GM19099 (cell line): ENCODE data around the gene DMRTC1B.
"Not testable (repeated sequence)": the region's sequence is repeated elsewhere in the genome, so short reads cannot be mapped to it uniquely, and the experiment has no call there.

ENCODE experiments used
- POLR2A ChIP-seq: IDR thresholded peaks from 3 replicates; pipeline ENCODE4 v1.6.1; 2011; ENCODE audit warnings: low read depth; ENCODE audit not compliant: insufficient read length; ENCODE audit errors: extremely low read depth

The DMRTC1B gene, protein sequence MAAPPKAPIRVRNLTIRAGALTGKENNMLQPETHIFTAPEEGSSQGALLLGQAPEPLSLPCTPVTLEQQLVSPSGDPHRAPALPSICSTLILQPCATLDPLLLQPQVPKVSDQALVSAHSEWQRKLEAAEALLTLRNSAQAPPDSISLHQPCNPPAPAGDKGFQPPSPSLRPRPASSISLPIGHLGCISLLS

DNA sequence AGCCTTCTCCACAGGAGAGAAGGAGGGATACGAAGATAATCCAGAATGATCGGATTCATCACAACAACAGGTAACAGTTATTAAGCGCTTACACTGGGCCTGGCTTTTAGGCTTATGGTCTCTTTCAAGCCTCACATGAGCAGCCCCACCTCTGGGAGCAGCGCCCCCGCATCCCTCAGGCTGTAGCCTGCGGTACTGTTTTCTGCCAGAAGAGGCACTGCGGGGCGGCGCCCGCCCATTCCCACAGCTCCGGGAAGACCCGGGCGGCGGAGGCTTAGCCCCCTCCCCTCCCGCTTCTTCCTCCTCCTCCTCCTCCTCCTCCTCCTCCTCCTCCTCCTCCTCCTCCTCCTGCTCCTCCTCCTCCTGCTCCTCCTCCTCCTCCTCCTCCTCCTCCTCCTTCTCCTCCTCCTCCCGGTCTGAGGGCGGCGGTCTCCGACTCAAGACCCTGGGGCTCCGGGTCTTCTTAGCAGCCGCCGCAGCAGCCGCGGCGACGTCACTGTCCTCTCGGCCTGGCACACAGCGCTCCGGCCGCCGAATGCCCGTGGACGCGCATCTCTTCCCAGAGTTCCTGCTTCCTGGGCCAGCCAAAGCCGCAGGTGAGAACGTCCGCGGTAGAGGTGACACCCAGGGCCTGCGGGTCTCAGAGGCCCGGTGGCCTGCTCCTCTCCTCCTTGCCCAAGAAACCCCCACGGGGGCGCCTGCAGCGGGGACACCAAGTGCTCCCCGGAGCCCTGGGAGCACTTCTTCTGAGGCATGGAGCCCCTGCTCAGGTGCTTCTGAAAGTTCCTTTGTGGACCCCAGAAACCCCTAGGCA lies at the start of gene DMRTC1B:
DMRTC1B (plus strand) TSS at position 238 of the 814 bp plus-strand sequence. CDS start 68,246 bp downstream, outside the sequence.
- TF ChIP-seq POLR2A: not testable (repeated sequence)

DNA sequence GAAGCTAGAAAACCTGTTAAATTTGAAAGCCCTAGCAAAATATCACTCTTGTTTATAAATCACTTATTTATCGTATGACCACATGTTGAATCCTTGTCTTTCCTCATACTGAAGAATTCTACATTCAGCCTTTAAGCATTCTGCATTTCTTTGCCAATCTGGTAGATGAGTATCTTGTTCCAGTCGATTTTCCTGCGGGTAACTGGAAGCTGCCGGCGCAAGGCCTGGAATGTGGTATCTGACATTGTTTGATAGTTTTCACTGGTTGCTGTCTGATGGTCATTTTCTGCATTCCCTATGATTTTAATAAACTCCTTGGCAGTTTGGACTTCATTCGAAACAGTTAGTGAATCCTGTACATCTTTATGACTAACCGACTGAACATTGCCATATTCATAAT lies 48.8 kb upstream of the DMRTC1B start:
- TF ChIP-seq POLR2A: no peak

DNA sequence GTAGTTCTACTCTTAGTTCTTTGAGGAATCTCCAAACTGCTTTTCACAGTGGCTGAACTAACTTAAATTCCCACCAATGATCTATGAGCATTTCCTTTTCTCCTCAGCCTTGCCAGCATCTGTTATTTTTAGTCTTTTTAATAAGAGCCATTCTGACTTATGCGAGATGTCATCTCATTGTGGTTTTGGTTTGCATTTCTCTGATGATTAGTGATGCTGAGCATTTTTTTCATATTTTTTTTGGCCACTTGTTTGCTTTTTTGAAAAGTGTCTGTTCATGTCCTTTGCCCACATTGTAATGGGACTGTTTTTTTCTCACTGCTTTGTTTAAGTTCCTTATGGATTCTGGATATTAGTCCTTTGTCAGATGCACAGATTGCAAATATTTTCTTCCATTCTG lies 41.1 kb upstream of the DMRTC1B start:
- no peak for TF ChIP-seq POLR2A

DNA sequence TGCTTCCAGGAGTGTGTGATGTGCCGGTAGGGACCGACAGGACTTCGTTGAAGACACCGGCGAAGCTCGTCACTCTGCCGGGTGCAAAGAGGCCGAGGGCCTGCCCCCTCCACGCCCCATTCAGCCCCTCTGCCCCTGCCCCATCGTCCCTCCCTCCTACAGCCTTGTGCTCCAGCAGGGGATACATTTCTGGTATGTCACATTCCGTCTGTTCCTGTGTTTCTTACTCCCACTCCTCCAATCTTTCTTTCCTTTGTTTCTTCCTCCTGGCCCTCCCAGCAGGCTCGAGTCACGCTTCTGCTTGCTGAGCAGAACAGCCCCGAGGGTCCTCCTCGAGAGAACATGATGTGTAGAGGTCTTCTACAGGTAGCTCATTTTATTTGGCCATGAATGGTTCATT lies 5.9 kb downstream of the DMRTC1B start, which contains the start of gene FAM236B:
FAM236B (minus strand) TSS at position 101 of the 400 bp plus-strand sequence; CDS start at position 1, 100 bp downstream.
- TF ChIP-seq POLR2A: not testable (repeated sequence)

DNA sequence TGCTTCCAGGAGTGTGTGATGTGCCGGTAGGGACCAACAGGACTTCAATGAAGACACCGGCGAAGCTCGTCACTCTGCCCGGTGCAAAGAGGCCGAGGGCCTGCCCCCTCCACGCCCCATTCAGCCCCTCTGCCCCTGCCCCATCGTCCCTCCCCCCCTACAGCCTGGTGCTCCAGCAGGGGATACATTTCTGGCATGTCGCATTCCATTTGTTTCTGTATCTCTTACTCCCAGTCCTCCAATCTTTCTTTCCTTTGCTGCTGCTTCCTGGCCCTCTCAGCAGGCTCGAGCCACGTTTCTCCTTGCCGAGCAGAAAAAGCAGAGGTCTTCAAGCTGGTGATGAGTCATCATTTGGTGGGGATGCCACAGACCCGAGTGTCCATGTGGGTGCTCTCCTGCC lies 31.4 kb downstream of the DMRTC1B start, which contains the start of gene FAM236D:
FAM236D (minus strand) TSS at position 101 of the 400 bp plus-strand sequence; CDS start at position 1, 100 bp downstream.
- not testable (repeated sequence) for TF ChIP-seq POLR2A
